Transverse colon (tissue), 4 donors: ENCODE results near the gene RAC2.

ENCODE experiments used
- CTCF ChIP-seq, 5 experiments: fragments of 200-600 bp in 3 of 5; fragments of 450-650 bp in 2 of 5; sonication (generic) in 3 of 5; IDR thresholded peaks; 1 replicate in 2 of 5; 2 replicates in 3 of 5; pipeline ENCODE4 v1.5.1; 2016 to 2017; ENCODE audit warnings: antibody characterized with exemption in 5 of 5, inconsistent platforms in 3 of 5, mild to moderate bottlenecking in 2 of 5, moderate library complexity in 1 of 5
- EP300 ChIP-seq: sonication (generic); formaldehyde crosslinking; IDR thresholded peaks from one replicate; pipeline ENCODE4 v1.6.1; 2017; ENCODE audit warnings: antibody characterized with exemption, low read depth
- POLR2A ChIP-seq: fragments of 450-650 bp; IDR thresholded peaks from one replicate; pipeline ENCODE4 v1.6.1; 2016; ENCODE audit warnings: antibody characterized with exemption, mild to moderate bottlenecking, moderate library complexity
- POLR2AphosphoS5 ChIP-seq, 3 donors: sonication (generic); formaldehyde crosslinking; IDR thresholded peaks; one replicate each; pipeline ENCODE4 v1.6.1; 2016; ENCODE audit warnings: antibody characterized with exemption in 3 of 3

GRCh38 chr22:37185646-37186227 lies 58.3 kb downstream of the RAC2 start:
- TF ChIP-seq CTCF (IDR thresholded peaks at IDR 0.05) (no peak), POLR2A (no peak), EP300 (no peak), POLR2AphosphoS5 (IDR thresholded peaks at IDR 0.05) (no peak)
